ENCODE measurements around the gene PLPP4. TPM values are rescaled to one million over a fixed set of nuclear protein-coding genes. Genes with fewer than 3 reads are reported as not detected.

Gene PLPP4
- total RNA-seq, 1 experiment from 2014 or later = 9.7 TPM

- H3K4me3 ChIP-seq (ENCODE audit: low read length) = no peak overlapping the region
- H2AFZ ChIP-seq (ENCODE audit: low read length) = no peak overlapping the region
- H3K79me2 ChIP-seq (ENCODE audit: low read length) = no peaks in the 10 kb centered on the region
- H3K27me3 ChIP-seq (ENCODE audit: low read length) = no peaks in the 10 kb centered on the region
- H3K4me2 ChIP-seq (ENCODE audit: low read depth, low read length, poor library complexity, severe bottlenecking) = no peak overlapping the region
- H3K9me3 ChIP-seq (ENCODE audit: low read length) = no peaks in the 10 kb centered on the region
- no peak overlapping the region for H3K27ac ChIP-seq (ENCODE audit: low read length)
- H3K9me2 ChIP-seq (replicated peaks; ENCODE audit: insufficient read depth, low read length) = no peaks in the 10 kb centered on the region
- no peaks in the 10 kb centered on the region for H3K36me3 ChIP-seq (ENCODE audit: insufficient read depth, low read length)
- H4K20me1 ChIP-seq (ENCODE audit: insufficient read depth, low read depth, low read length) = no peaks in the 10 kb centered on the region
- H3K9ac ChIP-seq (ENCODE audit: low read length) = no peak overlapping the region
- no peak for DNase-seq
- 0 out of 2 replicates have a peak, but pooled peaks cover 4% of the 10 kb centered on the region for H3K4me1 ChIP-seq (ENCODE audit: low read length)
Measured at GRCh38 chr10:120424198-120424464, 32.9 kb upstream of the PLPP4 start.

DNA sequence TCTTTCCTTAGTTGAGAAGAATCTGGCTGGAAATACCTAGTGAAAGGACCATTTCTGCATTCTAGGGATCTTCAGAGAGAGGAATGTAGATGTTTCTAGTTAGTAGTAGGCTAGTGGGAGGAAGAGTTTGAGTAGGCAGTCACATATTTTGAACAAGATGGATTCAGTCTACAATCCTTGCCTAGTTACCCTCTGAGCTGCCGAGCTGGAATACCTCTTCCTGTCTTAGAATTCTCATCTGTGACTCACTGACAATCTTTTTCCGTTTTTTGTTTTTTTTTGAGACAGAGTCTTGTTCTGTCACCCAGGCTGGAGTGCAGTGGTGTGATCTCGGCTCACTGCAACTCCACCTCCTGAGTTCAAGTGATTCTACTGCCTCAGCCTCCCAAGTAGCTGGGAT lies 30.7 kb upstream of the PLPP4 start:
- Histone ChIP-seq H3K4me1 (ENCODE audit: low read length) (no peaks in the 10 kb centered on the region), H3K4me2 (ENCODE audit: low read depth, low read length, poor library complexity, severe bottlenecking) (no peak overlapping the region), H2AFZ (ENCODE audit: low read length) (no peak overlapping the region), H3K36me3 (ENCODE audit: insufficient read depth, low read length) (no peaks in the 10 kb centered on the region), H3K9me2 (replicated peaks; ENCODE audit: insufficient read depth, low read length) (no peaks in the 10 kb centered on the region), H3K27ac (ENCODE audit: low read length) (no peak overlapping the region), H3K4me3 (ENCODE audit: low read length) (no peak overlapping the region), H3K79me2 (ENCODE audit: low read length) (no peaks in the 10 kb centered on the region), H3K9me3 (ENCODE audit: low read length) (no peaks in the 10 kb centered on the region), H3K9ac (ENCODE audit: low read length) (no peak overlapping the region), H4K20me1 (ENCODE audit: insufficient read depth, low read depth, low read length) (no peaks in the 10 kb centered on the region), H3K27me3 (ENCODE audit: low read length) (no peaks in the 10 kb centered on the region)
- no peak for DNase-seq

GRCh38 chr10:120428754-120429153 lies 28.3 kb upstream of the PLPP4 start:
- Histone ChIP-seq H3K9ac (ENCODE audit: low read length) (no peak overlapping the region), H3K4me3 (ENCODE audit: low read length) (no peak overlapping the region), H3K79me2 (ENCODE audit: low read length) (no peaks in the 10 kb centered on the region), H3K36me3 (ENCODE audit: insufficient read depth, low read length) (no peaks in the 10 kb centered on the region), H4K20me1 (ENCODE audit: insufficient read depth, low read depth, low read length) (no peaks in the 10 kb centered on the region), H3K27me3 (ENCODE audit: low read length) (no peaks in the 10 kb centered on the region), H2AFZ (ENCODE audit: low read length) (no peak overlapping the region), H3K27ac (ENCODE audit: low read length) (no peak overlapping the region), H3K4me1 (ENCODE audit: low read length) (no peaks in the 10 kb centered on the region), H3K9me2 (replicated peaks; ENCODE audit: insufficient read depth, low read length) (no peaks in the 10 kb centered on the region), H3K4me2 (ENCODE audit: low read depth, low read length, poor library complexity, severe bottlenecking) (no peak overlapping the region), H3K9me3 (ENCODE audit: low read length) (no peaks in the 10 kb centered on the region)
- DNase-seq = no peak

GRCh38 chr10:120429395-120429794 lies 27.6 kb upstream of the PLPP4 start:
- H3K27me3 ChIP-seq (ENCODE audit: low read length) = no peaks in the 10 kb centered on the region
- no peak overlapping the region for H3K9ac ChIP-seq (ENCODE audit: low read length)
- DNase-seq = no peak
- H3K4me3 ChIP-seq (ENCODE audit: low read length) = no peak overlapping the region
- no peaks in the 10 kb centered on the region for H3K4me1 ChIP-seq (ENCODE audit: low read length)
- H3K36me3 ChIP-seq (ENCODE audit: insufficient read depth, low read length) = no peaks in the 10 kb centered on the region
- H2AFZ ChIP-seq (ENCODE audit: low read length) = no peak overlapping the region
- no peaks in the 10 kb centered on the region for H3K79me2 ChIP-seq (ENCODE audit: low read length)
- H3K9me3 ChIP-seq (ENCODE audit: low read length) = no peaks in the 10 kb centered on the region
- no peaks in the 10 kb centered on the region for H3K9me2 ChIP-seq (replicated peaks; ENCODE audit: insufficient read depth, low read length)
- H4K20me1 ChIP-seq (ENCODE audit: insufficient read depth, low read depth, low read length) = no peaks in the 10 kb centered on the region
- H3K4me2 ChIP-seq (ENCODE audit: low read depth, low read length, poor library complexity, severe bottlenecking) = no peak overlapping the region
- no peak overlapping the region for H3K27ac ChIP-seq (ENCODE audit: low read length)

DNA sequence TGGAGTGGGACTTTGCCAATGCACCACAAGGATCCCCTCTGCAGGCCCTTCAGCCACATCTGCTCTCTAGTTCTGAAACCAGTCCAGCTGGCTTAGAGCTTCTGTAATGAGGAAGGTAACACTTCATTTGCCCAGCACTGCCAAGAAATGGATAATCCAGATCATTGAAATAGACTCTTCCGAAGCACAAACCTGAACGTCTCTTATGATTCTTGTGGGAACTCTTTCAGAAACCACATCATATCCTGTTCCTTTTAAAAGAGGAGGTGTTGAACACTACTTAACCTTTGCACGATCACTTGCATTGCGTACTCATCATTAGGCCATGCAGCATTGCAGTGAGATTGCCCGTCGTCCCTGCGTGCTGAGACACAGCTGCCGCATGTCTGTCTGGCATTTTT lies 25.8 kb upstream of the PLPP4 start:
- Histone ChIP-seq H3K27ac (ENCODE audit: low read length) (no peak overlapping the region), H3K4me2 (ENCODE audit: low read depth, low read length, poor library complexity, severe bottlenecking) (no peak overlapping the region), H3K36me3 (ENCODE audit: insufficient read depth, low read length) (no peaks in the 10 kb centered on the region), H4K20me1 (ENCODE audit: insufficient read depth, low read depth, low read length) (no peaks in the 10 kb centered on the region), H3K9ac (ENCODE audit: low read length) (no peak overlapping the region), H3K79me2 (ENCODE audit: low read length) (no peaks in the 10 kb centered on the region), H3K4me3 (ENCODE audit: low read length) (no peak overlapping the region), H3K27me3 (ENCODE audit: low read length) (no peaks in the 10 kb centered on the region), H3K9me2 (replicated peaks; ENCODE audit: insufficient read depth, low read length) (no peaks in the 10 kb centered on the region), H3K4me1 (ENCODE audit: low read length) (no peaks in the 10 kb centered on the region), H2AFZ (ENCODE audit: low read length) (no peak overlapping the region), H3K9me3 (ENCODE audit: low read length) (no peaks in the 10 kb centered on the region)
- no peak for DNase-seq

GRCh38 chr10:120432209-120432608 lies 24.8 kb upstream of the PLPP4 start:
- H3K4me2 ChIP-seq (ENCODE audit: low read depth, low read length, poor library complexity, severe bottlenecking) = no peak overlapping the region
- DNase-seq = no peak
- H4K20me1 ChIP-seq (ENCODE audit: insufficient read depth, low read depth, low read length) = no peaks in the 10 kb centered on the region
- H2AFZ ChIP-seq (ENCODE audit: low read length) = no peak overlapping the region
- no peak overlapping the region for H3K9ac ChIP-seq (ENCODE audit: low read length)
- no peaks in the 10 kb centered on the region for H3K4me1 ChIP-seq (ENCODE audit: low read length)
- H3K9me3 ChIP-seq (ENCODE audit: low read length) = no peaks in the 10 kb centered on the region
- no peaks in the 10 kb centered on the region for H3K36me3 ChIP-seq (ENCODE audit: insufficient read depth, low read length)
- no peaks in the 10 kb centered on the region for H3K27me3 ChIP-seq (ENCODE audit: low read length)
- H3K9me2 ChIP-seq (replicated peaks; ENCODE audit: insufficient read depth, low read length) = no peaks in the 10 kb centered on the region
- no peak overlapping the region for H3K27ac ChIP-seq (ENCODE audit: low read length)
- H3K4me3 ChIP-seq (ENCODE audit: low read length) = no peak overlapping the region
- H3K79me2 ChIP-seq (ENCODE audit: low read length) = no peaks in the 10 kb centered on the region

DNA sequence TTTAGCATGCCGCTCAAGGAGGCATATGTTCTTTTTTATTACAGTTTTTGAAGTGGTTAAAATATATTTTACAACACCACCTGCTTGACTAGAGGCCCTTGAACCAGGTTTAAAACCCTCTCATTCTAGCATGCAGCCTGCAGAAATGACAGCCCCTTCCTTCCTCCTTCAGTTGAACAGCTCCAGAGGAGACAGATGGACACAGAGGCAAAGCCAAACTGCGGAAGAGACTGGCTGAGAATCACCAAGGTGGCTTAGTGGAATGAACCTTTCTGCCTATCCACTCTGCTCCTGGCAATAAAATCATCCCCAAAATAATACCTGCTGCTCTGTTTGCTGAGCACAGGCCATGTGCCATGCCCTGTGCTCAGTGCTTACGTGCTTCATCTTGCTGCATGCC lies 23.9 kb upstream of the PLPP4 start:
- Histone ChIP-seq H3K4me2 (ENCODE audit: low read depth, low read length, poor library complexity, severe bottlenecking) (no peak overlapping the region), H2AFZ (ENCODE audit: low read length) (no peak overlapping the region), H4K20me1 (ENCODE audit: insufficient read depth, low read depth, low read length) (no peaks in the 10 kb centered on the region), H3K27me3 (ENCODE audit: low read length) (no peaks in the 10 kb centered on the region), H3K79me2 (ENCODE audit: low read length) (no peaks in the 10 kb centered on the region), H3K9me3 (ENCODE audit: low read length) (no peaks in the 10 kb centered on the region), H3K4me1 (ENCODE audit: low read length) (no peaks in the 10 kb centered on the region), H3K9ac (ENCODE audit: low read length) (no peak overlapping the region), H3K9me2 (replicated peaks; ENCODE audit: insufficient read depth, low read length) (no peaks in the 10 kb centered on the region), H3K36me3 (ENCODE audit: insufficient read depth, low read length) (no peaks in the 10 kb centered on the region), H3K27ac (ENCODE audit: low read length) (no peak overlapping the region), H3K4me3 (ENCODE audit: low read length) (no peak overlapping the region)
- DNase-seq = no peak

- Histone ChIP-seq H3K27me3 (ENCODE audit: low read length) (no peaks in the 10 kb centered on the region), H3K79me2 (ENCODE audit: low read length) (no peaks in the 10 kb centered on the region), H3K9me2 (replicated peaks; ENCODE audit: insufficient read depth, low read length) (no peaks in the 10 kb centered on the region), H3K9me3 (ENCODE audit: low read length) (no peaks in the 10 kb centered on the region), H3K9ac (ENCODE audit: low read length) (no peak overlapping the region), H3K27ac (ENCODE audit: low read length) (no peak overlapping the region), H2AFZ (ENCODE audit: low read length) (no peak overlapping the region), H3K4me2 (ENCODE audit: low read depth, low read length, poor library complexity, severe bottlenecking) (no peak overlapping the region), H3K4me1 (ENCODE audit: low read length) (no peaks in the 10 kb centered on the region), H3K4me3 (ENCODE audit: low read length) (no peak overlapping the region), H4K20me1 (ENCODE audit: insufficient read depth, low read depth, low read length) (no peaks in the 10 kb centered on the region), H3K36me3 (ENCODE audit: insufficient read depth, low read length) (no peaks in the 10 kb centered on the region)
- DNase-seq = no peak
Measured at GRCh38 chr10:120436439-120437112, 20.5 kb upstream of the PLPP4 start.

GRCh38 chr10:120437541-120437940 lies 19.5 kb upstream of the PLPP4 start:
- H3K9ac ChIP-seq (ENCODE audit: low read length) = no peak overlapping the region
- H3K27ac ChIP-seq (ENCODE audit: low read length) = no peak overlapping the region
- H3K9me3 ChIP-seq (ENCODE audit: low read length) = no peaks in the 10 kb centered on the region

More at GRCh38 chr10:120437541-120437940, 19.5 kb upstream of the PLPP4 start:
- Histone ChIP-seq H3K27me3 (ENCODE audit: low read length) (no peaks in the 10 kb centered on the region), H2AFZ (ENCODE audit: low read length) (no peak overlapping the region), H4K20me1 (ENCODE audit: insufficient read depth, low read depth, low read length) (no peaks in the 10 kb centered on the region), H3K4me3 (ENCODE audit: low read length) (no peak overlapping the region), H3K4me2 (ENCODE audit: low read depth, low read length, poor library complexity, severe bottlenecking) (no peak overlapping the region), H3K4me1 (ENCODE audit: low read length) (no peaks in the 10 kb centered on the region), H3K9me2 (replicated peaks; ENCODE audit: insufficient read depth, low read length) (no peaks in the 10 kb centered on the region), H3K79me2 (ENCODE audit: low read length) (no peaks in the 10 kb centered on the region), H3K36me3 (ENCODE audit: insufficient read depth, low read length) (no peaks in the 10 kb centered on the region)
- DNase-seq = no peak

Data from Karpas-422 (cell line).